Lung (tissue), 12 donors: ENCODE results near the gene PLEK. TPM values are rescaled to one million over a fixed set of nuclear protein-coding genes. Genes with fewer than 3 reads are reported as not detected.

Source experiments
- ATAC-seq: fragments of 200-7000 bp; cut with Tn5 transposase; one replicate; pipeline ENCODE4 v1.9.1; 2020; ENCODE audit warnings: moderate number of reproducible peaks; ENCODE audit not compliant: insufficient read depth, low FRiP score
- DNase-seq, 3 donors: peaks; one replicate each; pipeline ENCODE4 v3.0.0-alpha.2; 2013 to 2017
- H3K27ac ChIP-seq, 2 donors: one replicate each; pipeline ENCODE4 v1.5.1; 2013; ENCODE audit warnings: mild to moderate bottlenecking in 2 of 2, moderate library complexity in 2 of 2, control low read depth in 1 of 2, inconsistent platforms in 1 of 2, low read depth in 1 of 2, low read length in 1 of 2
- H3K27me3 ChIP-seq, 3 donors: one replicate each; pipeline ENCODE4 v1.5.1; 2013; ENCODE audit warnings: low read length in 2 of 3; ENCODE audit not compliant: control insufficient read depth in 3 of 3, insufficient read depth in 3 of 3
- H3K36me3 ChIP-seq, 4 donors: one replicate each; pipeline ENCODE4 v1.5.1; 2013; ENCODE audit warnings: low read length in 4 of 4, mild to moderate bottlenecking in 1 of 4, moderate library complexity in 1 of 4; ENCODE audit not compliant: control insufficient read depth in 4 of 4, insufficient read depth in 4 of 4
- H3K4me1 ChIP-seq, 5 donors: one replicate each; pipeline ENCODE4 v1.5.1; 2013; ENCODE audit warnings: low read length in 5 of 5, mild to moderate bottlenecking in 2 of 5, moderate library complexity in 1 of 5; ENCODE audit not compliant: control insufficient read depth in 5 of 5, insufficient read depth in 5 of 5
- H3K4me3 ChIP-seq: one replicate; pipeline ENCODE4 v1.5.1; 2013; ENCODE audit warnings: mild to moderate bottlenecking, control low read depth, moderate library complexity
- H3K9ac ChIP-seq, 2 donors: one replicate each; pipeline ENCODE4 v1.5.1; 2013; ENCODE audit warnings: low read length in 2 of 2, control low read depth in 1 of 2; ENCODE audit not compliant: insufficient read depth in 1 of 2
- H3K9me3 ChIP-seq, 4 donors: one replicate each; pipeline ENCODE4 v1.5.1; 2013; ENCODE audit warnings: low read length in 3 of 4, mild to moderate bottlenecking in 1 of 4, moderate library complexity in 1 of 4; ENCODE audit not compliant: control insufficient read depth in 4 of 4, insufficient read depth in 3 of 4
- CTCF ChIP-seq: IDR thresholded peaks from 2 replicates; pipeline ENCODE4 v1.5.1; 2012; ENCODE audit warnings: mild to moderate bottlenecking; ENCODE audit errors: control extremely low read depth, extremely low read depth
- WGBS, 2 donors: extraction: QIAGEN DNeasy Blood & Tissue Kit; methylation state at CpG; one replicate each; pipeline ENCODE4 v1.1.7; 2013; 5-methylcytosine and 5-hydroxymethylcytosine counted together
- polyA plus RNA-seq, 2 donors: library from polyadenylated mRNA; stranded (reverse); fragments of 200-250 nt; gene quantifications; one replicate each; pipeline ENCODE4 v1.2.1, GENCODE V29; 2013
- total RNA-seq, 2 donors: library from RNA; depleted of rRNA in 1 of 2; stranded (reverse); fragments of >200 nt in 1 of 2; gene quantifications; one replicate each; pipeline ENCODE4 v1.2.1, GENCODE V29; 2014 to 2021
- donor health status: control.
- donor health status: control.
- donor health status: Bipolar disorder and iron deficiency.
- donor health status: healthy.
- donor health status: DM: yes; HTN: yes; CAD: no.

Gene PLEK
- total and polyA plus RNA-seq, 4 donors = 8.2 to 181 (median 27.4) TPM

GRCh38 chr2:68432696-68433658, 67.9 kb downstream of the PLEK start:
- Histone ChIP-seq H3K9me3 (peaks cover 0 to 3% (median 0%) of the 10 kb centered on the region in 4 donors), H3K27ac (no peak overlapping the region), H3K9ac (no peak overlapping the region), H3K36me3 (no peaks in the 10 kb centered on the region), H3K4me3 (no peak overlapping the region), H3K4me1 (peaks cover 0 to 19% (median 9%) of the 10 kb centered on the region in 5 donors), H3K27me3 (no peaks in the 10 kb centered on the region)
- no peak for ATAC-seq
- WGBS, 2 donors = 83 to 88% methylated on average over 14 of the region's 14 CpGs
- TF ChIP-seq CTCF = no peak
- no peak for DNase-seq

- no peak overlapping the region for H3K4me3 ChIP-seq
- H3K4me1 ChIP-seq = peaks cover 0 to 12% (median 5%) of the 10 kb centered on the region in 5 donors
- H3K27me3 ChIP-seq = no peaks in the 10 kb centered on the region
- peaks cover 0 to 3% (median 0%) of the 10 kb centered on the region in 4 donors for H3K9me3 ChIP-seq
- no peak overlapping the region for H3K9ac ChIP-seq
- no peaks in the 10 kb centered on the region for H3K36me3 ChIP-seq
- DNase-seq = no peak
- ATAC-seq = no peak
- TF ChIP-seq CTCF = no peak
- H3K27ac ChIP-seq = peak overlapping the region in 1 of 2 donors; percentile 64
Measured at GRCh38 chr2:68434981-68435380, 69.9 kb downstream of the PLEK start.

- Histone ChIP-seq H3K4me3 (no peak overlapping the region), H3K36me3 (no peaks in the 10 kb centered on the region), H3K4me1 (peaks cover 0 to 12% (median 5%) of the 10 kb centered on the region in 5 donors), H3K27me3 (no peaks in the 10 kb centered on the region), H3K9ac (no peak overlapping the region), H3K9me3 (peaks cover 0 to 3% (median 0%) of the 10 kb centered on the region in 4 donors), H3K27ac (no peak overlapping the region)
- no peak for TF ChIP-seq CTCF
- ATAC-seq = no peak
- DNase-seq = peak in 2 of 3 donors; percentile 58 to 71
Measured at GRCh38 chr2:68435615-68436014, 70.5 kb downstream of the PLEK start.
